Activated CD4-positive, CD25-positive, alpha-beta regulatory T cell treated with anti-CD3 and anti-CD28 coated beads, Interleukin-2, amount 50 U/mL, for 72 hours (primary cell): ENCODE measurements around the gene STX10.

Source experiments
- DNase-seq: peaks from one replicate; pipeline ENCODE4 v3.0.0; 2021

Gene STX10

GRCh38 chr19:13118424-13119193, 31.6 kb downstream of the STX10 start:
- DNase-seq = no peak

GRCh38 chr19:13117772-13118423, 32.3 kb downstream of the STX10 start, which contains the start of gene NACC1:
Gene NACC1 (plus strand): TSS chr19:13118264. CDS start chr19:13135208, 16,944 bp downstream.
- DNase-seq = peak; percentile 92

- DNase-seq = no peak
Observed at GRCh38 chr19:13117176-13117771, 32.9 kb downstream of the STX10 start.

- peak; percentile 86 for DNase-seq
Observed at GRCh38 chr19:13116282-13117175, 33.6 kb downstream of the STX10 start, which contains the start of gene TRMT1. Gene TRMT1 (minus strand): TSS chr19:13116740. CDS start chr19:13116399, 341 bp downstream.

GRCh38 chr19:13115936-13116281, 34.3 kb downstream of the STX10 start:
- DNase-seq = no peak

- DNase-seq = no peak
Observed at GRCh38 chr19:13112555-13112954, 37.6 kb downstream of the STX10 start.

- DNase-seq = no peak
Observed at GRCh38 chr19:13110099-13110610, 40.0 kb downstream of the STX10 start.

- DNase-seq = no peak
Observed at GRCh38 chr19:13109361-13110098, 40.6 kb downstream of the STX10 start.

- DNase-seq = no peak
Observed at GRCh38 chr19:13104848-13105711, 45.1 kb downstream of the STX10 start.

GRCh38 chr19:13104360-13104847, 45.8 kb downstream of the STX10 start:
- peak; percentile 77 for DNase-seq

GRCh38 chr19:13103581-13104359, 46.4 kb downstream of the STX10 start:
- DNase-seq = no peak

GRCh38 chr19:13102666-13103580, 47.3 kb downstream of the STX10 start, which contains the start of gene LYL1:
Gene LYL1 (minus strand): TSS chr19:13102858. CDS start chr19:13101171, 1,687 bp downstream.
- DNase-seq = peak; percentile 58

GRCh38 chr19:13102416-13102665, 47.8 kb downstream of the STX10 start:
- DNase-seq = no peak

GRCh38 chr19:13101590-13102415, 48.4 kb downstream of the STX10 start:
- no peak for DNase-seq

GRCh38 chr19:13100841-13101589, 49.2 kb downstream of the STX10 start:
- DNase-seq = no peak

GRCh38 chr19:13100031-13100588, 50.1 kb downstream of the STX10 start:
- DNase-seq = peak; percentile 82
